Panc1 (cell line): ENCODE measurements around the gene NGF. TPM values are rescaled to one million over a fixed set of nuclear protein-coding genes. Genes with fewer than 3 reads are reported as not detected.
"Not testable (repeated sequence)": the region's sequence is repeated elsewhere in the genome, so short reads cannot be mapped to it uniquely, and the experiment has no call there.

Source experiments
- ATAC-seq: fragments of 200-7000 bp; cut with Tn5 transposase; 2 replicates; pipeline ENCODE4 v1.9.1; 2020; ENCODE audit warnings: mild to moderate bottlenecking, moderate library complexity
- Bru-seq: library from RNA; stranded (reverse); fragments of 400-500 nt; gene quantifications from one replicate; lab custom pipeline; 2021; lab: Mats Ljungman, UMichigan
- BruChase-seq, 2 experiments: library from RNA; stranded (reverse); fragments of 400-500 nt; gene quantifications; one replicate each; lab custom pipeline; 2021; lab: Mats Ljungman, UMichigan
- BruUV-seq: library from RNA; stranded (reverse); fragments of 400-500 nt; replicated peaks from 2 replicates; lab custom pipeline; 2021; lab: Mats Ljungman, UMichigan
- CTCF ChIA-PET: fragments of 300-600 bp; sonication (Branson Sonifier 250); formaldehyde crosslinking; loops from one replicate; lab custom pipeline; 2022; ENCODE audit warnings: antibody characterized with exemption; lab: Charles Lee
- POLR2A ChIA-PET: fragments of 300-600 bp; sonication (Branson Sonifier 250); formaldehyde crosslinking; loops from one replicate; lab custom pipeline; 2022; ENCODE audit warnings: antibody characterized with exemption; lab: Charles Lee
- DNase-seq: peaks from one replicate; pipeline ENCODE4 v3.0.0-alpha.2; 2010; ENCODE audit warnings: low read depth, low spot score
- H3K27ac ChIP-seq: 2 replicates; pipeline ENCODE4 v1.5.1; 2011; ENCODE audit warnings: mild to moderate bottlenecking, low read length, inconsistent platforms
- H3K27me3 ChIP-seq: fragments of 200-500 bp; sonication (Bioruptor generic); 2 replicates; pipeline ENCODE4 v1.6.0; 2014; ENCODE audit warnings: low read length, inconsistent platforms; ENCODE audit not compliant: control insufficient read depth, insufficient read depth
- H3K36me3 ChIP-seq: fragments of 200-500 bp; sonication (Bioruptor generic); 2 replicates; pipeline ENCODE4 v1.5.1; 2014; ENCODE audit warnings: inconsistent platforms, mild to moderate bottlenecking, low read length, moderate library complexity; ENCODE audit not compliant: control insufficient read depth, insufficient read depth
- H3K4me1 ChIP-seq: 2 replicates; pipeline ENCODE4 v1.5.1; 2011; ENCODE audit warnings: inconsistent platforms, mild to moderate bottlenecking, low read length, moderate library complexity; ENCODE audit not compliant: control insufficient read depth, insufficient read depth
- H3K4me3 ChIP-seq, 2 experiments: 2 replicates each; pipeline ENCODE4 v1.5.1; 2011 to 2012; ENCODE audit warnings: low read depth in 2 of 2, low read length in 2 of 2, mild to moderate bottlenecking in 2 of 2, inconsistent platforms in 1 of 2, moderate library complexity in 1 of 2
- H3K9me3 ChIP-seq: fragments of 200-500 bp; sonication (Bioruptor generic); 2 replicates; pipeline ENCODE4 v1.5.1; 2014; ENCODE audit warnings: low read depth, mild to moderate bottlenecking, inconsistent platforms, low read length, moderate library complexity; ENCODE audit not compliant: control insufficient read depth, insufficient read depth
- POLR2AphosphoS5 ChIP-seq: IDR thresholded peaks from 2 replicates; pipeline ENCODE4 v1.6.1; 2012; ENCODE audit warnings: mild to moderate bottlenecking, low read depth, low read length, moderate library complexity
- SIN3A ChIP-seq: IDR thresholded peaks from 2 replicates; pipeline ENCODE4 v1.6.1; 2012; ENCODE audit warnings: low read depth, mild to moderate bottlenecking, low read length, moderate library complexity, borderline replicate concordance; ENCODE audit not compliant: insufficient read depth
- TCF7L2 ChIP-seq: IDR thresholded peaks from 2 replicates; pipeline ENCODE4 v1.6.1; 2011; ENCODE audit warnings: mild to moderate bottlenecking, low read depth, low read length, inconsistent platforms
- in situ Hi-C: cut with HindIII; loops from 2 replicates; pipeline ENCODE4 v1.10.0; 2016; ENCODE audit warnings: low sequenced_read_pairs, low pct_unique_long_range_greater_than_20kb
- intact Hi-C: fragments of 100-400 bp; cut with micrococcal nuclease; formaldehyde crosslinking; loops from one replicate; pipeline ENCODE4 v1.10.0; 2022; ENCODE audit not compliant: unreplicated experiment
- long read RNA-seq: library from polyadenylated mRNA; unstranded; transcript quantifications from one replicate; pipeline ENCODE4 v2.0.0, GENCODE V29; 2021; ENCODE audit not compliant: unreplicated experiment
- polyA plus RNA-seq: library from polyadenylated mRNA; unstranded; fragments of >200 nt; gene quantifications from one replicate; pipeline ENCODE4 v1.2.1, GENCODE V29; 2012; ENCODE audit warnings: missing spikeins; ENCODE audit not compliant: insufficient read length
- total RNA-seq: library from RNA; stranded (reverse); gene quantifications from one replicate; pipeline ENCODE4 v1.2.1, GENCODE V29; 2021; ENCODE audit not compliant: unreplicated experiment
- TF ChIP-seq, protein P1 (sequence below): fragments of 450-650 bp; IDR thresholded peaks from 2 replicates; pipeline ENCODE4 v1.5.1; 2017; ENCODE audit warnings: mild to moderate bottlenecking
- TF ChIP-seq, protein P2 (sequence below), 2 experiments: IDR thresholded peaks; 2 replicates each; pipeline ENCODE4 v1.6.1; 2011 to 2012; ENCODE audit warnings: low read depth in 2 of 2, control low read depth in 1 of 2, low read length in 1 of 2, mild to moderate bottlenecking in 1 of 2, moderate library complexity in 1 of 2; ENCODE audit not compliant: insufficient read depth in 1 of 2

The NGF gene
- total RNA-seq (not detected), Bru-seq, nascent RNA (percentile 10 among the genes with signal in this experiment), BruChase-seq, experiment 1, labeled RNA remaining after a 2-hour chase (percentile 8 among the genes with signal in this experiment), BruChase-seq, experiment 2, labeled RNA remaining after a 6-hour chase (percentile 4 among the genes with signal in this experiment)
- polyA plus RNA-seq, result not detected
- long read RNA-seq, result 0 reads

- TF ChIP-seq, protein P1, sequence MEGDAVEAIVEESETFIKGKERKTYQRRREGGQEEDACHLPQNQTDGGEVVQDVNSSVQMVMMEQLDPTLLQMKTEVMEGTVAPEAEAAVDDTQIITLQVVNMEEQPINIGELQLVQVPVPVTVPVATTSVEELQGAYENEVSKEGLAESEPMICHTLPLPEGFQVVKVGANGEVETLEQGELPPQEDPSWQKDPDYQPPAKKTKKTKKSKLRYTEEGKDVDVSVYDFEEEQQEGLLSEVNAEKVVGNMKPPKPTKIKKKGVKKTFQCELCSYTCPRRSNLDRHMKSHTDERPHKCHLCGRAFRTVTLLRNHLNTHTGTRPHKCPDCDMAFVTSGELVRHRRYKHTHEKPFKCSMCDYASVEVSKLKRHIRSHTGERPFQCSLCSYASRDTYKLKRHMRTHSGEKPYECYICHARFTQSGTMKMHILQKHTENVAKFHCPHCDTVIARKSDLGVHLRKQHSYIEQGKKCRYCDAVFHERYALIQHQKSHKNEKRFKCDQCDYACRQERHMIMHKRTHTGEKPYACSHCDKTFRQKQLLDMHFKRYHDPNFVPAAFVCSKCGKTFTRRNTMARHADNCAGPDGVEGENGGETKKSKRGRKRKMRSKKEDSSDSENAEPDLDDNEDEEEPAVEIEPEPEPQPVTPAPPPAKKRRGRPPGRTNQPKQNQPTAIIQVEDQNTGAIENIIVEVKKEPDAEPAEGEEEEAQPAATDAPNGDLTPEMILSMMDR, result no peak
- no peak for TF ChIP-seq TCF7L2
- no peak for TF ChIP-seq POLR2AphosphoS5
- TF ChIP-seq, protein P2, sequence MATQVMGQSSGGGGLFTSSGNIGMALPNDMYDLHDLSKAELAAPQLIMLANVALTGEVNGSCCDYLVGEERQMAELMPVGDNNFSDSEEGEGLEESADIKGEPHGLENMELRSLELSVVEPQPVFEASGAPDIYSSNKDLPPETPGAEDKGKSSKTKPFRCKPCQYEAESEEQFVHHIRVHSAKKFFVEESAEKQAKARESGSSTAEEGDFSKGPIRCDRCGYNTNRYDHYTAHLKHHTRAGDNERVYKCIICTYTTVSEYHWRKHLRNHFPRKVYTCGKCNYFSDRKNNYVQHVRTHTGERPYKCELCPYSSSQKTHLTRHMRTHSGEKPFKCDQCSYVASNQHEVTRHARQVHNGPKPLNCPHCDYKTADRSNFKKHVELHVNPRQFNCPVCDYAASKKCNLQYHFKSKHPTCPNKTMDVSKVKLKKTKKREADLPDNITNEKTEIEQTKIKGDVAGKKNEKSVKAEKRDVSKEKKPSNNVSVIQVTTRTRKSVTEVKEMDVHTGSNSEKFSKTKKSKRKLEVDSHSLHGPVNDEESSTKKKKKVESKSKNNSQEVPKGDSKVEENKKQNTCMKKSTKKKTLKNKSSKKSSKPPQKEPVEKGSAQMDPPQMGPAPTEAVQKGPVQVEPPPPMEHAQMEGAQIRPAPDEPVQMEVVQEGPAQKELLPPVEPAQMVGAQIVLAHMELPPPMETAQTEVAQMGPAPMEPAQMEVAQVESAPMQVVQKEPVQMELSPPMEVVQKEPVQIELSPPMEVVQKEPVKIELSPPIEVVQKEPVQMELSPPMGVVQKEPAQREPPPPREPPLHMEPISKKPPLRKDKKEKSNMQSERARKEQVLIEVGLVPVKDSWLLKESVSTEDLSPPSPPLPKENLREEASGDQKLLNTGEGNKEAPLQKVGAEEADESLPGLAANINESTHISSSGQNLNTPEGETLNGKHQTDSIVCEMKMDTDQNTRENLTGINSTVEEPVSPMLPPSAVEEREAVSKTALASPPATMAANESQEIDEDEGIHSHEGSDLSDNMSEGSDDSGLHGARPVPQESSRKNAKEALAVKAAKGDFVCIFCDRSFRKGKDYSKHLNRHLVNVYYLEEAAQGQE (IDR thresholded peaks at IDR 0.05; ENCODE audit: insufficient read depth in 1 of 2, low read depth in 2 of 2, low read length in 1 of 2), result no peak
- TF ChIP-seq SIN3A, result no peak
- Histone ChIP-seq H3K27me3 (no peaks in the 10 kb centered on the region; the same call in 1 of the 2 replicates), H3K4me1 (no peaks in the 10 kb centered on the region), H3K9me3 (no peaks in the 10 kb centered on the region), H3K27ac (no peak within 1 kb of the TSS), H3K36me3 (no peaks in the 10 kb centered on the region), H3K4me3 (peak within 1 kb of the TSS; percentile 16 to 43; a peak in 2 of 4 replicates)
- peak; percentile 69 for ATAC-seq
- ChIA-PET POLR2A (no interaction called here), CTCF (no interaction called here)
- BruUV-seq, result no TSS peak
- in situ Hi-C loops (no loop called here), intact Hi-C loops (no loop called here)
- DNase-seq, result no peak
These were observed at the start of gene NGF for GRCh38 chr1:115337633-115338456. Gene NGF (minus strand): TSS chr1:115338249. CDS start chr1:115286795, 51,454 bp downstream.

DNA sequence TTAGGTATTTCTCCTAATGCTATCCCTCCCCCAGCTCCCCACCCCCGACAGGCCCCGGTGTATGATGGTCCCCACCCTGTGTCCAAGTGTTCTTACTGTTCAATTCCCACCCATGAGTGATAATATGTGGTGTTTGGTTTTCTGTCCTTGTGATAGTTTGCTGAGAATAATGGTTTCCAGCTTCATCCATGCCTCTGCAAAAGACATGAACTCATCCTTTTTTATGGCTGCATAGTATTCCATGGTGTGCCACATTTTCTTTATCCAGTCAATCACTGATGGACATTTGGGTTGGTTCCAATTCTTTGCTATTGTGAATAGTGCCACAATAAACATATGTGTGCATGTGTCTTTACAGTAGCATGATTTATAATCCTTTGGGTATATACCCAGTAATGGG is 45.4 kb upstream of the NGF start:
- CTCF ChIA-PET, H3K36me3 ChIP-seq, BruUV-seq, ATAC-seq, DNase-seq, in situ Hi-C loops, intact Hi-C loops, H3K27ac ChIP-seq, H3K4me1 ChIP-seq, POLR2A ChIA-PET, H3K9me3 ChIP-seq, H3K4me3 ChIP-seq, H3K27me3 ChIP-seq: not testable (repeated sequence)
